ENCODE data around the gene IDE. TPM values are rescaled to one million over a fixed set of nuclear protein-coding genes. Genes with fewer than 3 reads are reported as not detected.
A peak's percentile ranks its signal among the peaks of the same experiment; 100 is the strongest.

Gene IDE
- total RNA-seq (2014; rRNA removed; shearing (Covaris generic)) (22.8 and 26.4 TPM in 2 replicates), polyA plus RNA-seq (2016; fragmentation: Nextera tagmentation; extraction: Ambion mirVana) (18.6 and 19.6 TPM in 2 replicates)

GRCh38 chr10:92573798-92574547, at the start of gene IDE:
IDE (minus strand) TSS chr10:92574093; CDS start chr10:92574019, 74 bp downstream.
- H3K36me3 ChIP-seq (ENCODE audit: low read depth) = no peaks in the 10 kb centered on the region
- in situ Hi-C loops (cut with MboI) = no loop called here
- H3F3A ChIP-seq (ENCODE audit: insufficient read depth) = peaks cover 31% of the 10 kb centered on the region
- H3K9me3 ChIP-seq (ENCODE audit: low read depth) = no peaks in the 10 kb centered on the region
- H3K79me2 ChIP-seq (ENCODE audit: insufficient read depth) = peaks cover 45% of the 10 kb centered on the region
- peak; percentile 97 for DNase-seq
- peak within 1 kb of the TSS; percentile 92 for H3K4me2 ChIP-seq (ENCODE audit: unreplicated experiment)
- no peaks in the 10 kb centered on the region; the same call in 1 of the 2 replicates for H4K20me1 ChIP-seq (ENCODE audit: insufficient read depth)
- no peaks in the 10 kb centered on the region for H3K9me2 ChIP-seq (ENCODE audit: insufficient read depth)
- H2AFZ ChIP-seq = peak within 1 kb of the TSS; percentile 95
- peak within 1 kb of the TSS; percentile 92 for H3K27ac ChIP-seq
- peak within 1 kb of the TSS; percentile 85 for H3K4me3 ChIP-seq
- WGBS, 2 experiments (ENCODE audit: low coverage in 1 of 2, low lambda C conversion rate in 2 of 2, missing lambda C conversion rate in 2 of 2) = 1% methylated on average over 71 to 77 of the region's 80 CpGs
- H3K27me3 ChIP-seq (replicated peaks; ENCODE audit: insufficient read depth) = no peaks in the 10 kb centered on the region
- peak within 1 kb of the TSS; percentile 96 for H3K9ac ChIP-seq
- peaks cover 30% of the 10 kb centered on the region for H3K4me1 ChIP-seq (ENCODE audit: insufficient read depth)
- no peak for TF ChIP-seq EZH2 (IDR thresholded peaks at IDR 0.05; ENCODE audit: insufficient read depth, poor library complexity, severe bottlenecking)
- TF ChIP-seq EZH2phosphoT487 (IDR thresholded peaks at IDR 0.05; ENCODE audit: insufficient read depth, low read depth) = no peak

- Histone ChIP-seq H3K27ac (no peak overlapping the region), H3K79me2 (ENCODE audit: insufficient read depth) (no peaks in the 10 kb centered on the region), H2AFZ (no peak overlapping the region), H3K9me2 (ENCODE audit: insufficient read depth) (no peaks in the 10 kb centered on the region), H4K20me1 (ENCODE audit: insufficient read depth) (no peaks in the 10 kb centered on the region), H3K9me3 (ENCODE audit: low read depth) (no peaks in the 10 kb centered on the region), H3K4me1 (ENCODE audit: insufficient read depth) (no peaks in the 10 kb centered on the region), H3K27me3 (replicated peaks; ENCODE audit: insufficient read depth) (no peaks in the 10 kb centered on the region), H3F3A (ENCODE audit: insufficient read depth) (no peaks in the 10 kb centered on the region), H3K9ac (no peak overlapping the region), H3K4me2 (ENCODE audit: unreplicated experiment) (no peak overlapping the region), H3K4me3 (no peak overlapping the region), H3K36me3 (ENCODE audit: low read depth) (0 out of 2 replicates have a peak, but pooled peaks cover 4% of the 10 kb centered on the region)
- in situ Hi-C loops (cut with MboI) = no loop called here
- no peak for DNase-seq
- TF ChIP-seq EZH2 (IDR thresholded peaks at IDR 0.05; ENCODE audit: insufficient read depth, poor library complexity, severe bottlenecking) = no peak
- TF ChIP-seq EZH2phosphoT487 (IDR thresholded peaks at IDR 0.05; ENCODE audit: insufficient read depth, low read depth) = no peak
These were observed 45.5 kb upstream of the IDE start for GRCh38 chr10:92619368-92619767.

- Histone ChIP-seq H3K4me1 (ENCODE audit: insufficient read depth) (no peaks in the 10 kb centered on the region), H3K27ac (no peak overlapping the region), H3K79me2 (ENCODE audit: insufficient read depth) (no peaks in the 10 kb centered on the region), H3K4me3 (no peak overlapping the region), H2AFZ (no peak overlapping the region), H3K27me3 (replicated peaks; ENCODE audit: insufficient read depth) (no peaks in the 10 kb centered on the region), H3K9me3 (ENCODE audit: low read depth) (no peaks in the 10 kb centered on the region), H3K4me2 (ENCODE audit: unreplicated experiment) (no peak overlapping the region), H3K36me3 (ENCODE audit: low read depth) (no peaks in the 10 kb centered on the region), H3K9me2 (ENCODE audit: insufficient read depth) (no peaks in the 10 kb centered on the region), H4K20me1 (ENCODE audit: insufficient read depth) (no peaks in the 10 kb centered on the region), H3F3A (ENCODE audit: insufficient read depth) (no peaks in the 10 kb centered on the region), H3K9ac (no peak overlapping the region)
- TF ChIP-seq EZH2phosphoT487 (IDR thresholded peaks at IDR 0.05; ENCODE audit: insufficient read depth, low read depth) (no peak), EZH2 (IDR thresholded peaks at IDR 0.05; ENCODE audit: insufficient read depth, poor library complexity, severe bottlenecking) (no peak)
- in situ Hi-C loops (cut with MboI) = no loop called here
- WGBS, 2 experiments (ENCODE audit: low coverage in 1 of 2, low lambda C conversion rate in 2 of 2, missing lambda C conversion rate in 2 of 2) = 98% methylated on average over 3 of the region's 3 CpGs
- no peak for DNase-seq
These were observed 41.6 kb upstream of the IDE start for GRCh38 chr10:92615515-92615914.

GRCh38 chr10:92604841-92605240, 30.9 kb upstream of the IDE start:
- in situ Hi-C loops (cut with MboI) = no loop called here
- H3K4me3 ChIP-seq = no peak overlapping the region
- no peaks in the 10 kb centered on the region for H3K36me3 ChIP-seq (ENCODE audit: low read depth)

More at GRCh38 chr10:92604841-92605240, 30.9 kb upstream of the IDE start:
- Histone ChIP-seq H3K79me2 (ENCODE audit: insufficient read depth) (peaks cover 86% of the 10 kb centered on the region), H3K27ac (no peak overlapping the region), H2AFZ (peak overlapping the region; percentile 33), H4K20me1 (ENCODE audit: insufficient read depth) (no peaks in the 10 kb centered on the region), H3K9ac (no peak overlapping the region), H3K27me3 (replicated peaks; ENCODE audit: insufficient read depth) (no peaks in the 10 kb centered on the region), H3K9me3 (ENCODE audit: low read depth) (no peaks in the 10 kb centered on the region), H3F3A (ENCODE audit: insufficient read depth) (no peaks in the 10 kb centered on the region), H3K9me2 (ENCODE audit: insufficient read depth) (no peaks in the 10 kb centered on the region), H3K4me2 (ENCODE audit: unreplicated experiment) (no peak overlapping the region), H3K4me1 (ENCODE audit: insufficient read depth) (peaks cover 9% of the 10 kb centered on the region; the same call in 1 of the 2 replicates)
- TF ChIP-seq EZH2 (IDR thresholded peaks at IDR 0.05; ENCODE audit: insufficient read depth, poor library complexity, severe bottlenecking) = no peak
- TF ChIP-seq EZH2phosphoT487 (IDR thresholded peaks at IDR 0.05; ENCODE audit: insufficient read depth, low read depth) = no peak
- no peak for DNase-seq
- 99 to 100% methylated on average over 2 of the region's 2 CpGs for WGBS, 2 experiments (ENCODE audit: low coverage in 1 of 2, low lambda C conversion rate in 2 of 2, missing lambda C conversion rate in 2 of 2)

Measured in GM23248 (cell line).